NCI-H82 (cell line): ENCODE measurements around the gene RBX1.
A peak's percentile ranks its signal among the peaks of the same experiment; 100 is the strongest.
"Not testable (repeated sequence)": the region's sequence is repeated elsewhere in the genome, so short reads cannot be mapped to it uniquely, and the experiment has no call there.

ENCODE experiments used
- DNase-seq: peaks from one replicate; lab custom pipeline; 2025; lab: John Stamatoyannopoulos, UW

Gene RBX1

GRCh38 chr22:40972587-40972986 lies 21.4 kb downstream of the RBX1 start:
- no peak for DNase-seq

GRCh38 chr22:40973144-40973543 lies 22.0 kb downstream of the RBX1 start:
- no peak for DNase-seq

GRCh38 chr22:40975366-40975765 lies 24.2 kb downstream of the RBX1 start:
- no peak for DNase-seq

DNA sequence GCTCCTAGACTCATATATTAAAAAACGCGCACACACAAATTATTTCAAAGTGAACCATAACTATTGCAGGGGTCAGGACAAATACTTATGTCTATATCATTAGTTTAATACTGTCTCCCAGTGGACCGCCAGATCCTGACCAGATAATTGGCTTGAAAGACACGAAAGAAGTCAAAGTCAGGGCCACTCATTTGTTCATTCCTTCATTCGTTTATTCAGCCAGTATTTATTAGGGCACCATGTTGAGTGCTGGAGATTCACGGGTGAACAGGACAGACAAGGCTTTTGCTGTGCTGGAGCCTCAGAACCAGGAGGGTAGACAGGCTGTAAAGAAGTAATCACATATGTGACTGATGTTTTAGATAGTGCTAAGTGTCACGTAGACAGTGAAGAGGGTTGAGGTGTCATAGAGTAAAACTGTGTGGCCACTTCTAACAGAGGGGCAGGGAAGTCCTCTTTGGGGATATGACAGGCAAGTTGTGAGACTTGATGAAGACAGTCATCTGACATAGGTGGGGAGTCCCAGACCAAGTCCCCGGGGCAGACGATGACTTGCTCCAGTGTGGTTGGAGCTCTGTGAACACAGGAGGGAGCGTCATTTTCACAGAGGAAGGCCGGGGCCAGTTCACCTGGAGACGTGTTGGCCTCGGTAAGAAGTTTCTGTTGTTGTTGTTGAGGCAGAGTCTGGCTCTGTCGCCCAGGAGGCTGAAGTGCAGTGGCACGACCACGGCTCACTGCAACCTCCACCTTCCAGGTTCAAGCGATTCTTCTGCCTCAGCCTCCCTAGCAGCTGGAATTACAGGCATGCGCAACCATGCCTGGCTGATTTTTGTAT lies 25.9 kb downstream of the RBX1 start:
- no peak for DNase-seq

DNA sequence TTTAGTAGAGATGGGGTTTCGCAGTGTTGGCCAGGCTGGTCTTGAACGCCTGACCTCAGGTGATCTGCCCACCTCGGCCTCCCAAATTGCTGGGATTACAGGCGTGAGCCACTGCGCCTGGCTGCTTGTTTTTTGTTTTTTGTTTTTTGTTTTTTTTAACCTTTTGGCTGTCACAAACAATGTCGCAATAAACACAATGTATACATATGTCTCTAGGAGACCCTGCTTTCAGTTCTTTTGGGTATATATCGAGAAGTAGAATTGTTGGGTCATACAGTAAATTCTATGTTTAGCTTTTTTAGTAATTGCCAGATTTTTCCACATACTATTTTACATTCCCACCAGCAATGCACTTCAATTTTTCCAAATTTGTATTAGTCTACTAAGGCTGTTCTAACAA lies 28.0 kb downstream of the RBX1 start:
- DNase-seq = no peak

DNA sequence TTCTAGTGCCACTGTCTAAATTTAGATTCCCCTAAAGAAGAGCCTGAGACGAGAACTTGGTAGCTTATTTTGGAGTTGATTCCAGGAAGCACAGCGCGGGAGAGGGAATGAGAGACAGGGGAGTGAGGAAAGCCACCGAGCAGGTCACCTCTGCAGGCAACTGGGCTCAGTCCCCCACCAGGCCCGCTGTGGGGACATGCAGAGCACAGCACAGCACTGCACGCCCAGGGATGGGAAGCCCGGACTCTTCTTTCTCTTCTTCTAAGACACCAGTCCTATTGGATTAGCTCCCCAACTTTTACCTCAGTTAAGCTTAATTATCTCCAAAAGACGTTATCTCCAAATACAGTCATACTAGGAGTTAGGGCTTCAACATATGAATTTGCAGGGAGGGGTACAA lies 28.7 kb downstream of the RBX1 start:
- DNase-seq = no peak

DNA sequence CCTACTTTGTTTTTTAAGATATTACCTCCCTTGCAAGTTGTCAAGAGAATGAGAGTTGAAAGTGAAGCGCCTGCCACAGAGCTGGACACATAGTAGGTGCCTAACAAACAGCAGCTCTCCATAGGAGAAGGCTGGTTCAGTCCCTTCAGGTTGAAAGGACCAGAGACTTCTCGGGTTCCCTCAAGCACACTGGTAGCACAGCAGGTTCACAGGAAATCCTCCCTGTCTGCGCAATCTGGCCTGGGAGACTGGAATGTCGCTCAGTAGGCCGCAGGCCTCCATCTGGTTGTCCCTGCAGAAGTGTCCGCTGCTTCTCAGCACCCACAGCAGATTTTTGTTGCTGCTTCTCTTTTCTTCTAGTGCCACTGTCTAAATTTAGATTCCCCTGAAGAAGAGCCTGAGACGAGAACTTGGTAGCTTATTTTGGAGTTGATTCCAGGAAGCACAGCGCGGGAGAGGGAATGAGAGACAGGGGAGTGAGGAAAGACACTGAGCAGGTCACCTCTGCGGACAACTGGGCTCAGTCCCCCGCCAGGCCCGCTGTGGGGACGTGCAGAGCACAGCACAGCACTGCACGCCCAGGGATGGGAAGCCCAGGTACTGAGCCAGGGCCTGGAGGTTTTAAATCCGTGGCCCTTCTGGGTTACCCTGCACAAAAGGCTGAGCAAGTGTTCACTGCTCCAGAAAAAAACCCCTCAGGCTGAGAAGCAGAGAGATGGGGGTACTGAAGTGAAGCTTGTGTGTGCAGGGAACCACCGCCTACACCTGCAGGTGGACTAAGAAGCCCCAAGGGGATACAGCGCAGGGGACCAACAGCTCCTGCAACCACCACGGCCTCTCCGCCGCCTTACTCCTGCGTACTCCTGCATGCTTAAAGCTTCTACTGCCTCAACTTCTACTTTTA lies 31.6 kb downstream of the RBX1 start:
- DNase-seq = no peak

GRCh38 chr22:40991298-40991697 lies 40.1 kb downstream of the RBX1 start:
- no peak for DNase-seq

DNA sequence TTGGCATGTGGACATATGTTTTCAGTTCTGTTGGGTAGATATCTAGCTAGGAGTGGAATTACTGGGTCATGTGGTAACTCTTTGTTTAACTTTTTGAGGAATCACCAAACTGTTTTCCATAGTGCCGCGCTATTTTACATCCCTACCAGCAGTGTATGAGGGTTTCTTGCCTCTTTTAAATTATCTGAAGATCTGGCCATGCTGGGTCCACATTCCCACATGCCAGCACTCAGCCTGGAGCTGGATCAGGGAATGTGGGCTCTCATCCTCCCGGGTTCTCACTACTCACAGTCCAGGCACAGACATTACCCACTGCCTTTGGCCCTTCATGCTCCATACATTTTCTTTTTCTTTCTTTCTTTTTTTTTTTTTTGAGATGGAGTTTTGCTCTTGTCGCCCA lies 44.6 kb downstream of the RBX1 start:
- DNase-seq = no peak

- DNase-seq = no peak
These were observed 46.3 kb downstream of the RBX1 start for GRCh38 chr22:40997520-40997919.

DNA sequence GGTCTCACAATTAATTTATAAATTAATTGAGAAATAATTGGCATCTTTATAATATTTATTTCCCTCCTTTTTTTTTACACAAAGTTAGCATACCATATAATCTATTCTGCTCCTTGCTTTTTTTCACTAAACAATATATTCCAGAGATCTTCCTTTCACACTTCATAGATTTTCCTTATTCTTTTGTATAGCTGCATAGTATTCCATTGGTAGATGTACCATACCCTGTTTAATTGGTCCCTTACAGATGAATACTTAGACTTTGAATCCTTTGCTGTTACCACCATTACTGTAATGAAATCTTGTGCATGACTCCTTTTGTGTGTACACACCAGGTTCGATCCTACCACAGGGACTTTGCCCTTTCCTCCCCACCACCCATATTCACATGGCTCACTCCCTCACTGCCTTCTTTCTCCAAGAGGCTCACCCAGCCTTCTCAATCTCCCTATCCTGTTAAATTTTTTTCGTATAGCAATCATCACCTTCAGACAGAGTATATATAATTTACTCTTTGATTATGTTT lies 48.9 kb downstream of the RBX1 start:
- no peak for DNase-seq

DNA sequence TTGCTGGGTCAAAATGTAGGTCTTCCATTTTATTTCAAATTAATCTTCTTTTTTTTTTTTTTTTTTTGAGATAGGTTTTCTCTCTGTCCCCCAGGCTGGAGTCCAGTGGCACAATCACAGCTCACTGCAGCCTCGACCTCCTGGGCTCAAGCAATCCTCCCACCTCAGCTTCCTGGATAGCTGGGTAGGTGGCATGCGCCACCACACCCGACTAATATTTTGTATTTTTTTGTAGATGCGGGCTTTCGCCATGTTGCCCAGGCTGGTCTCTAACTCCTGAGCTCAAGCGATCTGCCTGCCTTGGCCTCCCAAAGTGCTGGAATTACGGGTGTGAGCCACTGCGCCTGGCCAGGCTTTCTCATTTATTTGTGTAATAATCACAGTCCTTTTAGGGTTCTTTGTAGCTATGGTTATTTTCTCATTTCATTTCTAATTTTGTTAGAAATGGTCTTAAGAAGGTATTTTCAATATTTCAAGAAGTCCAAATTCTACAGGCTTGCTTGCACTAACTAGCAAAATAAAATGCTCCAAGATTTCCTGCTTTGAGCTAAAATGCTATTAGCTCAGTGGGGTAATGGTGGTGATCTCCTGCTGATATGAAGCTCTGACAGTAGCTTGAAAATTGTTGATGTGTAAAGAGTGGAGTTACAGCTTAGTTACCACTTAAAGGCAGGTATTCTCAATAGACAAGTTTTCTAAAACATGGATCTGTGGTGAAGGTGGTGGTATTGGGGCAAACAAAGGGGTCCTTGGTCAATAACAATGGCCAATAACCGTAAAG lies 50.0 kb downstream of the RBX1 start:
- DNase-seq = no peak

DNA sequence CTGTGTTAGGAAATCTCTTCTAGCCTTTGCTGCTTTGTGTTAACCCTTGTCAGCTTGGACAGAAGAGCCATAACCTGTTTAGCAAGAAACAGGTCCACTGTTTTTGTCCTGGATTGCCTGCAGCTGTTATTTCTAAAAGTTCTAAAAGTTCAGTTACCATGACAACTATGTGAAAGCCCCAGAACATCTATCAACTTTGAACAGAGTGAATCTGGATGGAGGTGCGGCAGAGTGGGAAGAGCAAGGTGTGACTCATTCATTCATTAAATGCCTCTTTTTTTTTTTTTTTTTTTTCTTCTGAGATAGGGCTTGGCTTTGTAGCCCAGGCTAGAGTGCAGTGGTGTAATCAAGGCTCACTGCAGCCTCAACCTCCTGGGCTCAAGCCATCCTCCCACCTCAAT lies 50.5 kb downstream of the RBX1 start:
- DNase-seq = no peak

DNA sequence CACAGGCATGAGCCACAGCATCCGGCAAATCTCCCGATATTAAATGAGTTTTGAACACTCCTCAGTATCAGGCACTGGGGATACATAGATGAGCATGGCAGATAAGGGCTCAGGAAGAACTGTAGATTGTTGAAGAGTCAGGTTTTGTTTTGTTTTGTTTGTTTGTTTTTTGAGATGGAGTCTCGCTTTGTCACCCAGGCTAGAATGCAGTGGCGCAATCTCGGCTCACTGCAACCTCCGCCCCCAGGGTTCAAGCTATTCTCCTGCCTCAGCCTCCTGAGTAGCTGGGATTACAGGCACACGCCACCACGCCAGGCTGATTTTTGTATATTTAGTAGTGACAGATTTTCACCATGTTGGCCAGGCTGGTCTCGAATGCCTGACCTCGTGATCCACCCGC lies 51.2 kb downstream of the RBX1 start:
- not testable (repeated sequence) for DNase-seq

- DNase-seq = no peak
These were observed 51.9 kb downstream of the RBX1 start for GRCh38 chr22:41003066-41003465.

DNA sequence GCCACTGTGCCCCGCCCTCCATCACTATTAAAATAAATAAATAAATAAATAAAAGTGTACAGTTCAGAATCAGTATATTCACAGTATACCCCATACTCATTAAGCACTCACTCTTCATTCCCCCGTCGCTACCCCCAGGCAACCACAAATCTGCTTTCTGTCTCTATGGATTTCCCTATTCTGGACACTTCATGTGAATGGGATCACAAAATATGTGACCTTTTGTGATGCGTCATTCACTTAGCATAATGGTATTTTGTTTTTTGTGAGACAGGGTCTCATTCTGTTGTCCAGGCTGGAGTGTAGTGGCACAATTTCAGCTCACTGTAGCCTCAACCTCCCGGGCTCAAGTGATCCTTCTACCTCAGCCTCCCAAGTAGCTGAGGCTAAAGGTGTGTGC lies 52.8 kb downstream of the RBX1 start:
- DNase-seq = no peak

GRCh38 chr22:41009222-41009948 lies 58.2 kb downstream of the RBX1 start:
- no peak for DNase-seq

DNA sequence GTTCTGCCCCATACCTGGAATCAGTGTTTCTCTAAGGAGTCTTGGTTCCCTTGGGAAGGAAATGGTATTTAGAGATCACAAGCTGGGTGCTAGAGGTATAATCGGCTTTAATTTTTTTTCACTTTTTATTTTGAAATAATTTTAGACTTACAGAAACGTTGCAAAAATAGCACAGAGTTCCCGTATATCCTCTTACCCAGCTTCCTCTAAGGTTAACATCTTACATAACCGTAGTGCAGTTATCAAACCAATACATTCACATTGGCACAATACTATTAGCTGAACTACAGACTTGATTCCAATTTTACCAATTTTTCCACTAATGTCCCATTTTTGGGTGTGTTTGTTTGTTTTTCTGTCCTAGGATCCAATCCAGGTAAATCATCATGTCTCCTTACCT lies 63.8 kb downstream of the RBX1 start:
- no peak for DNase-seq

GRCh38 chr22:41021061-41021612 lies 70.0 kb downstream of the RBX1 start:
- DNase-seq = no peak

GRCh38 chr22:41021613-41022454 lies 70.7 kb downstream of the RBX1 start:
- peak; percentile 66 for DNase-seq
